GM18507 (cell line): ENCODE results near the gene TGFB1.

Source experiments
- DNase-seq: peaks from one replicate; pipeline ENCODE4 v3.0.0; 2011; ENCODE audit warnings: low read depth; ENCODE audit not compliant: insufficient read length; ENCODE audit errors: extremely low spot score
- FAIRE-seq: peaks from 2 replicates; lab custom pipeline; 2011; peaks lifted over from hg19 to GRCh38; lab: Jason Lieb, UNC

TGFB1 gene

GRCh38 chr19:41324921-41325639 is 28.6 kb downstream of the TGFB1 start:
- FAIRE-seq (no peak), DNase-seq (no peak)

DNA sequence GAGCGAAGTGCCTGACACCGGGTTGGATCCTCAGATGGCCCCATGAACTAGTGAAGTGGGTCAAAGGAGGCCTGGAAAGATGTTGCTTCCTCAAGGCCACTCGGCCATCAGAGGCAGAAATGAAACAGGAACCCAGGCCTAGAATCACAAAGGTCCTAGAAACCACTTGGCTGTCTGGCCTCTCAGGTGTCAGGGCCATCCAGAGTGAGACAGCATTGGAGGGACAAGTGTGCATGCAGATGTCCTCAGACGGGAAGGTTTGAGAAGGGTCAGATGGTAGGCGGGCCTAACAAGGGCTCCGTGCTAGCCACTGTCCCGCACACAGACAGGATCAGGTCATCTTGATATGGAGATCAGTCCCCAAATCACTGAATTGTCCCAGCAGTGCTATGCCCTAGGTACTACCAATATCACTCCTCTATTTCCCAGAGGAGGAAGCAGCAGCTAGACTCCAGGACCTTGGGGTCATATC is 29.5 kb downstream of the TGFB1 start:
- DNase-seq (no peak), FAIRE-seq (no peak)

GRCh38 chr19:41323430-41324125 is 30.1 kb downstream of the TGFB1 start:
- DNase-seq = no peak
- no peak for FAIRE-seq

GRCh38 chr19:41323023-41323422 is 30.7 kb downstream of the TGFB1 start:
- FAIRE-seq (no peak), DNase-seq (no peak)

DNA sequence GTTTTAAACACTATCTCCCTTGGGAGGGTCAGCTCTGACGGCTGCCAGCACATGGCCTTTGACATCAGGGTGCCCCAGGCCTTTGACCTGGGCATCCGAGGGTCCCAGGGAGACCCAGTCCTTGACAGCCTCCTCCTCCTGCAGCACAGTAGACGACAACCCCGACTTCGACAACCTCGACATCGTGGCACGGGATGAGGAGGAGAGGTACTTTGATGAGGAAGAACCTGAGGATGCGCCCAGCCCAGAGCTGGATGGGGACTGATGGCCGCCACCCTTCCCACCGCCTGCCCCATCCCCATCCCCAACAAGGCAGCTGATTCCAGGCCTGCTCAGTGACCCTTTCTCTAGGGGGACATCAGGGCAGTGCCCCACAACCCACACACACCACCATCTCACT is 31.3 kb downstream of the TGFB1 start:
- no peak for DNase-seq
- no peak for FAIRE-seq

DNA sequence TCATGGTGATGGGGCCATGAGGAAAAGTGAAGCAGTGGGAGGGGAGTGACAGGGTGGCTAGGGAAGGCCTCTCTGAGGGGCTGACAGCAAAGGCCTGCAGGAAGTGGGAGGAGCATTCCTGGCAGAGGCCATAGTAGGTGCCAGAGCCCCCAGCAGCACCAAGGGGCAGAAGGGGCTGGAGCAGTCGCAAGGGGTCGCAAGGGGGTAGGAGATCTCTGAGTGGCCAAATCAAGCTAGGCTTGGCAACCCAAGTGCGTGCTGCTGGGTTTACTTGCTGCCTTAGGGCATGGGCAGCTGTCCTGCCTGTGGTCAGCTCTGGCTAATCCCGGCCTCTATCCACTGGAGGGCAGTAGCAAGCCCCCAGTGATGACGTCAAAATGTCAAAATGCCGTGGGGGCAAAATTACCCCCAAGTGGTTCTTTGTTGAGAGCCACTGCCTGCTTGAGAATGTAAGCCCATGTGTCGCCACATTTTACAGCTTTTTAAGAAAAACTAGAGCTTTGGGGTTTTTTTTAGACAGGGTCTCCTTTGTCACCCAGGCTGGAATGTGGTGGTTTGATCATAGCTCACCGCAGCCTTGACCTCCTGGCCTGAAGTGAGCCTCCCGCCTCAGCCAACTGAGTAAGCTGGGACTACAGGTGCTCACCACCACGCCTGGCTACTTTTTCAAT is 32.0 kb downstream of the TGFB1 start:
- DNase-seq (no peak), FAIRE-seq (peak; percentile 62)

GRCh38 chr19:41321204-41321599 is 32.5 kb downstream of the TGFB1 start:
- FAIRE-seq (no peak), DNase-seq (no peak)

- DNase-seq (no peak), FAIRE-seq (no peak)
Measured at GRCh38 chr19:41320568-41320967, 33.2 kb downstream of the TGFB1 start.

DNA sequence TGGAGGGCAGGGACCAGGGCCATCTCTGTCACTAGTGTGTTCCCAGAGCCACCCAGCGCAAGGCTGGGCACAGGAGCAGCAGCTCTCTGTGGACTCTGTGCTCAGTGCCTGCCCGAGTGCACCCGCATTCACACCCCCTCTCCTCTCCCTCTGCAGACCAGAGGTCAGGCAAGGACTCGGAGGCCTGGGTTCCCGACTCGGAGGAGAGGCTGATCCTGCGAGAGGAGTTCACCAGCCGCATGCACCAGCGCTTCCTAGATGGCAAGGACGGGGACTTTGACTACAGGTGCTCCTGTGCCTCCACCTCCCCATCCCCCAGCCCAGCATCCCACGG is 33.6 kb downstream of the TGFB1 start:
- DNase-seq (no peak), FAIRE-seq (no peak)

- FAIRE-seq = no peak
- no peak for DNase-seq
Measured at GRCh38 chr19:41319500-41320184, 34.1 kb downstream of the TGFB1 start.

DNA sequence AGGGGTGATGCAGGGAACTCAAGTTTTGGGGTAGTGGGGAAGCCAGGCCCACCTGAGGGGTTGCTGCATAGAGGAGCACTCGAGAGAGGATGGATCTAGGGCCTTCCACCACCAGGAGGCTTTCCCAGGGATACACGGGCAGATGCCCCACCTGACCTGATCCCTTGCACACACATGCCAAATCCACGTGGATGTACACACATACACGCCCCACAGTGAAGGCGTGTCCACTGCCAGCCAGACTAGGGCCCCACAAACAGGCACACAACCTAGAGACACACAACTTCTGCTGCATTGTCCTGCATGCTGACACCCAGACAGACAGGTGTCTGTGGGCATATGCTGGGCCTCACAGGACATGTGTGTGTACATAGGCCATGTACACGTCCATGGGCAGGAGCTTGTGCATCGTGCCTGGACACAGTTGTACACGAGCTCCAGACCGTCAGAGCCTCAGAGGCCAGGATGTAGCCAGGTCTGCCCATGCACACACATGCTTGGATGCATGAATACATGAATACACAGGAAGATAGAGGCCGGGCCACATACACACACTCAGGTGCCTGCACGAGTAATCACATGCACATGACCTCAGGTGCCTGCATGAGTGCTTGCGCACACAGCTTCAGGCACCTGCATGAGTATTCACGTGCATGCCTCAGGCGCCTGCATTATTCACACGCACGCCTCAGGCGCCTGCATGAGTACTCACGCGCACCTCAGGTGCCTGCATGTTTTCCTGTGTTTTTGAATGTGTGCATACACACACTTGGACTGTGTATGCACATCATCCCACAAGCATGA is 34.8 kb downstream of the TGFB1 start:
- no peak for FAIRE-seq
- no peak for DNase-seq

DNA sequence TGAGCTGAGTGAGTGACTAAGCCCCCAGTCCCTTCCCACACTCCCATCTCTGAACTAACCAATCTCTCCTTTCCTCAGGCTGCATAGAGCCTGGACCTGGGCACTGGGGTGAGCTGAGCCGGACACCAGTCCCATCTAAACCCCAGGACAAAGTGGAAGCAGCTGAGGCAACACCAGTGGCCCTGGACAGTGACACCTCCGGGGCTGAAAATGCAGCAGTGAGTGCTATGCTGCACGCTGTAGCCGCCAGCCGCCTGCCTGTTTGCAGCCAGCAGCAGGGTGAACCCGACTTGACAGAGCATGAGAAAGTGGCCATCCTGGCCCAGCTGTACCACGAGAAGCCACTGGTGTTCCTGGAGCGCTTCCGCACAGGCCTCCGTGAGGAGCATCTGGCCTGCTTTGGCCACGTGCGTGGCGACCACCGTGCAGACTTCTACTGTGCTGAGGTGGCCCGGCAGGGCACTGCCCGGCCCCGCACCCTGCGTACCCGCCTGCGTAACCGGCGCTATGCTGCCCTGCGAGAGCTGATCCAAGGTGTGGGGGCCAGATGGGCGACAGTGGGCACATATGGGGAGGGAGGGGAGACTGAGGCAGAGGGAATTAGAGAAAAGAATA is 37.3 kb downstream of the TGFB1 start:
- FAIRE-seq (no peak), DNase-seq (no peak)

DNA sequence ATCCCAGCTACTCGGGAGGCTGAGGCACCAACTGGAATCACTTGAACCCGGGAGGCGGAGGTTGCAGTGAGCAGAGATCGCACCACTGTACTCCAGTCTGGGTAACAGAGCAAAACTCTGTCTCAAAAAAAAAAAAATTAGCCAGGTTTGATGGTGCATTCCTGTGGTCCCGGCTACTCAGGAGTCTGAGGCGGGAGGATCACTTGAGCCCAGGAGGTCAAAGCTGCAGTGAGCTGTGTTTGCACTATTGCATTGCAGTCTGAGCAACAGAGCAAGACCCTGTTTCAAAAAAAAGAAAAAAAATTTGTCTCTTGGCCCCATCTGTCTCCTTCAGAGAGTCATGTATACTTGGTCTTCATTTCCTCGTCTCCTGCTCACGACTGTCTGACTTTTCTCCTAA is 42.1 kb downstream of the TGFB1 start:
- DNase-seq (no peak), FAIRE-seq (no peak)

- FAIRE-seq (no peak), DNase-seq (no peak)
Measured at GRCh38 chr19:41311072-41311471, 42.6 kb downstream of the TGFB1 start.

GRCh38 chr19:41310033-41310831 is 43.5 kb downstream of the TGFB1 start, which contains the start of gene CCDC97:
TSS of gene CCDC97 (plus strand) at chr19:41310172. CDS start at chr19:41310311, 139 bp downstream.
- DNase-seq (peak; percentile 82), FAIRE-seq (peak; percentile 77)

GRCh38 chr19:41309180-41310032 is 44.3 kb downstream of the TGFB1 start:
- FAIRE-seq = no peak
- no peak for DNase-seq

DNA sequence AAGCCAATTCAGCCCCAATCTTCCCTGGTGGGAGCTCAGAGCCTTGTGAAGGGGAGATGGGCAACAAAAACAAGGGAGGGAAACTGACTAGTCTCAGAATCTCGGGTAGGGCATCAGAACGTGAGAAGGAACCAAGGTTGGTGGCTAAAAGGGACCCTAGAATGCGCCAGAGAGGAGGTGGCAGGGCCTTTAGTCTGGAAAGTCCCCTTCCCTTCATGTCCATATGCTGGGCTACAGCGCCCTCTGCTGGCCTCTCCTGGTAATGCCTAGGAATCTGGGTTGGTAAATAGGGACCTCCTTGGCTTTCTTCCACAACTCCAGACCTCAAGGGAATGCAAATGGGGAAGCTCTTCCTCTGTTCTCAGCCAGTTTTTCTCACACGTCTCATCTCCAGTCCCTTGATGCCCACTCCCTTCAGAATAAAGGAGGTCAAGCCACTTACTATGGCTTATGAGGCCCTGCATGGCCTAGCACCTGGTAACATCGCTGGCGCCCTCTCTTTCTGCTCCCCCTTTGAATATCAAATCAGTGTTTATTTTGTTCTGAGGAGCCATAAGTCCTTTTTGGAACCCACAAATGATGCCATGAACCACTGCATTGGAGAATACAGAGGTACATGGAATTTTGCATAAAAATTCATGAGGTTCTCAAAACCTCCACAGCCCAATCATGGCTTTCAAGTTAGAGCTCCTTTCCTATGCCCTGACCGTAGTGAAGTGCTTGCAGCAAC is 45.1 kb downstream of the TGFB1 start:
- FAIRE-seq = peak; percentile 86

More for the DNA sequence above, 45.1 kb downstream of the TGFB1 start:
- DNase-seq = peak; percentile 48
